ENCODE data around the gene CDKAL1. TPM values are rescaled to one million over a fixed set of nuclear protein-coding genes. Genes with fewer than 3 reads are reported as not detected.

The CDKAL1 gene
- total and polyA plus RNA-seq, 2 of the 8 experiments (the other 6 are each of a cell fraction or from before 2014, with no cell fraction given) = 8.4 to 24.6 TPM

- Histone ChIP-seq H2BK120ac (replicated peaks; ENCODE audit: low read depth, low read length) (no peak overlapping the region), H2AK5ac (ENCODE audit: low read depth, low read length) (no peak overlapping the region), H3K4me3 (ENCODE audit: extremely low read depth in 1 of 4, insufficient read depth in 2 of 4, low read depth in 3 of 4, low read length in 4 of 4) (no peak overlapping the region), H3K9me3 (ENCODE audit: insufficient read depth in 2 of 2, low read depth in 1 of 2, low read length in 1 of 2) (no peaks in the 10 kb centered on the region), H4K20me1 (replicated peaks in 1 of 2; ENCODE audit: control insufficient read depth in 1 of 2, insufficient read depth in 2 of 2, low read length in 2 of 2) (no peaks in the 10 kb centered on the region), H3K23me2 (ENCODE audit: low read depth, low read length) (no peaks in the 10 kb centered on the region), H3K4ac (replicated peaks; ENCODE audit: insufficient read length, low read depth, low read length) (no peak overlapping the region), H2BK20ac (ENCODE audit: low read length) (no peak overlapping the region), H3K36me3 (ENCODE audit: control insufficient read depth in 2 of 4, insufficient read depth in 4 of 4, low read length in 3 of 4) (no peaks in the 10 kb centered on the region), H3K4me1 (replicated peaks in 1 of 4; ENCODE audit: control insufficient read depth in 3 of 4, insufficient read depth in 4 of 4, low read length in 3 of 4) (no peaks in the 10 kb centered on the region), H3K79me1 (ENCODE audit: low read depth, low read length) (no peaks in the 10 kb centered on the region), H3K9ac (replicated peaks in 1 of 4; ENCODE audit: extremely low read depth in 1 of 4, low read depth in 3 of 4, low read length in 3 of 4) (no peak overlapping the region), H4K91ac (replicated peaks; ENCODE audit: insufficient read length, low read length) (no peak overlapping the region), H2BK5ac (ENCODE audit: low read depth, low read length) (no peak overlapping the region), H2BK15ac (ENCODE audit: low read length) (no peak overlapping the region), H3K27ac (ENCODE audit: low read depth, low read length) (no peak overlapping the region; the same call in 1 of the 2 replicates), H2AFZ (ENCODE audit: low read length) (no peak overlapping the region), H3K79me2 (ENCODE audit: control insufficient read depth in 1 of 2, insufficient read depth in 2 of 2, low read length in 2 of 2) (no peaks in the 10 kb centered on the region), H3K14ac (ENCODE audit: insufficient read length) (no peak overlapping the region), H4K8ac (ENCODE audit: extremely low read depth, insufficient read depth, low read length) (no peak overlapping the region), H2BK12ac (ENCODE audit: low read depth, low read length) (no peak overlapping the region), H3K56ac (replicated peaks; ENCODE audit: insufficient read length, low read depth, low read length) (no peak overlapping the region), H4K5ac (ENCODE audit: insufficient read length, low read depth, low read length) (no peak overlapping the region), H3K4me2 (ENCODE audit: insufficient read depth in 1 of 2, low read depth in 2 of 2, low read length in 2 of 2) (no peak overlapping the region), H3K27me3 (replicated peaks in 1 of 4; ENCODE audit: control insufficient read depth in 3 of 4, extremely low read depth in 1 of 4, insufficient read depth in 3 of 4, low read length in 3 of 4) (no peaks in the 10 kb centered on the region), H3K18ac (ENCODE audit: extremely low read depth, low read length) (no peak overlapping the region), H3K23ac (ENCODE audit: insufficient read length) (no peak overlapping the region)
- 88% methylated on average over 6 of the region's 6 CpGs; no CpG with 5 or more reads in 1 of the 2 experiments for WGBS, 2 experiments (ENCODE audit: extremely low coverage in 1 of 2, insufficient coverage in 1 of 2, insufficient read length in 1 of 2, insufficient replicate concordance in 2 of 2, low coverage in 1 of 2, low lambda C conversion rate in 2 of 2, missing lambda C conversion rate in 1 of 2)
- DNase-seq (ENCODE audit: low read depth in 1 of 2, low spot score in 2 of 2) (no peak), FAIRE-seq (no peak)
- no peak for TF ChIP-seq SRF (IDR thresholded peaks at IDR 0.05; ENCODE audit: low read depth, low read length)
- no peak for TF ChIP-seq CHD1 (IDR thresholded peaks at IDR 0.05; ENCODE audit: low read depth, low read length)
- TF ChIP-seq TAF1 (IDR thresholded peaks at IDR 0.05; ENCODE audit: low read depth, low read length) = no peak
- TF ChIP-seq GABPA (IDR thresholded peaks at IDR 0.05; ENCODE audit: borderline replicate concordance, insufficient read depth, low read length) = no peak
- TF ChIP-seq CREB1 (IDR thresholded peaks at IDR 0.05) = no peak
- no peak for TF ChIP-seq PHF8 (conservative IDR thresholded peaks at IDR 0.05; ENCODE audit: low read depth, low read length)
- TF ChIP-seq KDM4A (IDR thresholded peaks at IDR 0.05; ENCODE audit: low read depth, low read length, severe bottlenecking) = no peak
- TF ChIP-seq, protein P1, sequence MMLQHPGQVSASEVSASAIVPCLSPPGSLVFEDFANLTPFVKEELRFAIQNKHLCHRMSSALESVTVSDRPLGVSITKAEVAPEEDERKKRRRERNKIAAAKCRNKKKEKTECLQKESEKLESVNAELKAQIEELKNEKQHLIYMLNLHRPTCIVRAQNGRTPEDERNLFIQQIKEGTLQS (IDR thresholded peaks at IDR 0.05; ENCODE audit: insufficient read depth, low read depth, low read length) = no peak
- TF ChIP-seq, protein P2, sequence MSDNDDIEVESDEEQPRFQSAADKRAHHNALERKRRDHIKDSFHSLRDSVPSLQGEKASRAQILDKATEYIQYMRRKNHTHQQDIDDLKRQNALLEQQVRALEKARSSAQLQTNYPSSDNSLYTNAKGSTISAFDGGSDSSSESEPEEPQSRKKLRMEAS (IDR thresholded peaks at IDR 0.05) = no peak
- no peak for TF ChIP-seq TEAD4 (IDR thresholded peaks at IDR 0.05; ENCODE audit: low read depth, low read length)
- no peak for TF ChIP-seq CEBPB (IDR thresholded peaks at IDR 0.05; ENCODE audit: low read depth, low read length)
- TF ChIP-seq BRCA1 (IDR thresholded peaks at IDR 0.05; ENCODE audit: low read depth, low read length) = no peak
- ChIA-PET CTCF (ENCODE audit: partially characterized antibody) (no interaction called here), POLR2A (ENCODE audit: partially characterized antibody) (no interaction called here)
Observed at GRCh38 chr6:21167790-21168189, 633.5 kb downstream of the CDKAL1 start.

Measured in H1 (cell line).